Stimulated activated CD4-positive, alpha-beta T cell treated with anti-CD3 and anti-CD28 coated beads, TNF-alpha, amount 100 ng/mL, for 48 hours (primary cell): ENCODE results near the gene XXYLT1.

Experiments
- DNase-seq, 3 donors: peaks; one replicate each; pipeline ENCODE4 v3.0.0-alpha.2; 2020; ENCODE audit warnings: low read depth in 3 of 3

Gene XXYLT1

GRCh38 chr3:195131176-195131575 lies 139.8 kb downstream of the XXYLT1 start:
- no peak for DNase-seq

GRCh38 chr3:195129644-195130492 lies 141.1 kb downstream of the XXYLT1 start:
- peak; percentile 16 to 26 (median 19) for DNase-seq

- no peak for DNase-seq
Measured at GRCh38 chr3:195129072-195129643, 141.8 kb downstream of the XXYLT1 start.

GRCh38 chr3:195128255-195129071 lies 142.5 kb downstream of the XXYLT1 start:
- DNase-seq = no peak

GRCh38 chr3:195126056-195126605 lies 144.8 kb downstream of the XXYLT1 start:
- no peak for DNase-seq

GRCh38 chr3:195125646-195126045 lies 145.3 kb downstream of the XXYLT1 start:
- no peak for DNase-seq

GRCh38 chr3:195124378-195124992 lies 146.5 kb downstream of the XXYLT1 start:
- no peak for DNase-seq

- no peak for DNase-seq
Measured at GRCh38 chr3:195123281-195123691, 147.7 kb downstream of the XXYLT1 start.

- DNase-seq = no peak
Measured at GRCh38 chr3:195122261-195122660, 148.7 kb downstream of the XXYLT1 start.

GRCh38 chr3:195120267-195120601 lies 150.7 kb downstream of the XXYLT1 start:
- no peak for DNase-seq

- DNase-seq = no peak
Measured at GRCh38 chr3:195119461-195120266, 151.3 kb downstream of the XXYLT1 start.

GRCh38 chr3:195118671-195119070 lies 152.3 kb downstream of the XXYLT1 start:
- DNase-seq = no peak

- DNase-seq = no peak
Measured at GRCh38 chr3:195117978-195118581, 152.9 kb downstream of the XXYLT1 start.

GRCh38 chr3:195116407-195117185 lies 154.4 kb downstream of the XXYLT1 start:
- no peak for DNase-seq

- no peak for DNase-seq
Measured at GRCh38 chr3:195115600-195116406, 155.2 kb downstream of the XXYLT1 start.

- no peak for DNase-seq
Measured at GRCh38 chr3:195114786-195115599, 156.0 kb downstream of the XXYLT1 start.

GRCh38 chr3:195113536-195114425 lies 157.2 kb downstream of the XXYLT1 start:
- no peak for DNase-seq
